HL-60 (cell line): ENCODE results near the gene ABCA4.

Experiments
- GABPA ChIP-seq: IDR thresholded peaks from 2 replicates; pipeline ENCODE4 v1.6.1; 2012; ENCODE audit warnings: low read depth
- POLR2AphosphoS5 ChIP-seq: IDR thresholded peaks from 2 replicates; pipeline ENCODE4 v1.6.1; 2012; ENCODE audit warnings: low read depth
- SPI1 ChIP-seq: IDR thresholded peaks from 2 replicates; pipeline ENCODE4 v1.6.1; 2012; ENCODE audit warnings: low read depth, mild to moderate bottlenecking, borderline replicate concordance
- TF ChIP-seq, protein P1 (sequence below): IDR thresholded peaks from one replicate; pipeline ENCODE4 v1.5.1; 2011; ENCODE audit warnings: low read length, control low read depth, inconsistent platforms; ENCODE audit not compliant: insufficient read depth
- TF ChIP-seq, protein P2 (sequence below): IDR thresholded peaks from 2 replicates; pipeline ENCODE4 v1.6.1; 2012; ENCODE audit warnings: low read depth; ENCODE audit not compliant: insufficient replicate concordance

DNA sequence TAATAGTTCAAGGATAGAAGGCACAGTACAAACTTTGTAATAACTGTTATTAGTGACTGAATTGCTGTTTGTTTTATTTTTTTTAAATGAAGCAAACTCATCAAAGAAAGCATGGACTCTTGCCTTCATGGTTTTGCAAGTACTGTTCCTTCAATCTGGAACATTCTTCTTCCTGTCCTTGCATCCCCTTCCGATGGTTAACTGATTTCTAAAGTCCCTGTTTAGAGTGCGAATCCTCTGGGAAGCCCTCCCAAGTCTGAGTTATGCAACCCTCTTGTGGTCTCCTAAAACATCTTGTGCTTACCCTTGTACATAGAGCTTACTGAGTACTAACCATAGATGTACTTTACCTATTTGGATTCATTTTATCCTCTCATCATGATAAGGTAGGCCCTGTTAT is 159.5 kb downstream of the ABCA4 start:
- TF ChIP-seq, protein P1, sequence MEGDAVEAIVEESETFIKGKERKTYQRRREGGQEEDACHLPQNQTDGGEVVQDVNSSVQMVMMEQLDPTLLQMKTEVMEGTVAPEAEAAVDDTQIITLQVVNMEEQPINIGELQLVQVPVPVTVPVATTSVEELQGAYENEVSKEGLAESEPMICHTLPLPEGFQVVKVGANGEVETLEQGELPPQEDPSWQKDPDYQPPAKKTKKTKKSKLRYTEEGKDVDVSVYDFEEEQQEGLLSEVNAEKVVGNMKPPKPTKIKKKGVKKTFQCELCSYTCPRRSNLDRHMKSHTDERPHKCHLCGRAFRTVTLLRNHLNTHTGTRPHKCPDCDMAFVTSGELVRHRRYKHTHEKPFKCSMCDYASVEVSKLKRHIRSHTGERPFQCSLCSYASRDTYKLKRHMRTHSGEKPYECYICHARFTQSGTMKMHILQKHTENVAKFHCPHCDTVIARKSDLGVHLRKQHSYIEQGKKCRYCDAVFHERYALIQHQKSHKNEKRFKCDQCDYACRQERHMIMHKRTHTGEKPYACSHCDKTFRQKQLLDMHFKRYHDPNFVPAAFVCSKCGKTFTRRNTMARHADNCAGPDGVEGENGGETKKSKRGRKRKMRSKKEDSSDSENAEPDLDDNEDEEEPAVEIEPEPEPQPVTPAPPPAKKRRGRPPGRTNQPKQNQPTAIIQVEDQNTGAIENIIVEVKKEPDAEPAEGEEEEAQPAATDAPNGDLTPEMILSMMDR: no peak
- TF ChIP-seq, protein P2, sequence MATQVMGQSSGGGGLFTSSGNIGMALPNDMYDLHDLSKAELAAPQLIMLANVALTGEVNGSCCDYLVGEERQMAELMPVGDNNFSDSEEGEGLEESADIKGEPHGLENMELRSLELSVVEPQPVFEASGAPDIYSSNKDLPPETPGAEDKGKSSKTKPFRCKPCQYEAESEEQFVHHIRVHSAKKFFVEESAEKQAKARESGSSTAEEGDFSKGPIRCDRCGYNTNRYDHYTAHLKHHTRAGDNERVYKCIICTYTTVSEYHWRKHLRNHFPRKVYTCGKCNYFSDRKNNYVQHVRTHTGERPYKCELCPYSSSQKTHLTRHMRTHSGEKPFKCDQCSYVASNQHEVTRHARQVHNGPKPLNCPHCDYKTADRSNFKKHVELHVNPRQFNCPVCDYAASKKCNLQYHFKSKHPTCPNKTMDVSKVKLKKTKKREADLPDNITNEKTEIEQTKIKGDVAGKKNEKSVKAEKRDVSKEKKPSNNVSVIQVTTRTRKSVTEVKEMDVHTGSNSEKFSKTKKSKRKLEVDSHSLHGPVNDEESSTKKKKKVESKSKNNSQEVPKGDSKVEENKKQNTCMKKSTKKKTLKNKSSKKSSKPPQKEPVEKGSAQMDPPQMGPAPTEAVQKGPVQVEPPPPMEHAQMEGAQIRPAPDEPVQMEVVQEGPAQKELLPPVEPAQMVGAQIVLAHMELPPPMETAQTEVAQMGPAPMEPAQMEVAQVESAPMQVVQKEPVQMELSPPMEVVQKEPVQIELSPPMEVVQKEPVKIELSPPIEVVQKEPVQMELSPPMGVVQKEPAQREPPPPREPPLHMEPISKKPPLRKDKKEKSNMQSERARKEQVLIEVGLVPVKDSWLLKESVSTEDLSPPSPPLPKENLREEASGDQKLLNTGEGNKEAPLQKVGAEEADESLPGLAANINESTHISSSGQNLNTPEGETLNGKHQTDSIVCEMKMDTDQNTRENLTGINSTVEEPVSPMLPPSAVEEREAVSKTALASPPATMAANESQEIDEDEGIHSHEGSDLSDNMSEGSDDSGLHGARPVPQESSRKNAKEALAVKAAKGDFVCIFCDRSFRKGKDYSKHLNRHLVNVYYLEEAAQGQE: no peak
- no peak for TF ChIP-seq POLR2AphosphoS5
- no peak for TF ChIP-seq GABPA
- TF ChIP-seq SPI1: no peak
